HG03045 (cell line): Measurements from ENCODE around the gene OSCP1.
"Not testable (repeated sequence)": the region's sequence is repeated elsewhere in the genome, so short reads cannot be mapped to it uniquely, and the experiment has no call there.

Experiments used
- ATAC-seq: cut with Tn5 transposase; IDR thresholded peaks from one replicate; pipeline ENCODE4 v1.9.1; 2021; ENCODE audit warnings: mild to moderate bottlenecking, moderate library complexity; ENCODE audit not compliant: unreplicated experiment

The OSCP1 gene, protein sequence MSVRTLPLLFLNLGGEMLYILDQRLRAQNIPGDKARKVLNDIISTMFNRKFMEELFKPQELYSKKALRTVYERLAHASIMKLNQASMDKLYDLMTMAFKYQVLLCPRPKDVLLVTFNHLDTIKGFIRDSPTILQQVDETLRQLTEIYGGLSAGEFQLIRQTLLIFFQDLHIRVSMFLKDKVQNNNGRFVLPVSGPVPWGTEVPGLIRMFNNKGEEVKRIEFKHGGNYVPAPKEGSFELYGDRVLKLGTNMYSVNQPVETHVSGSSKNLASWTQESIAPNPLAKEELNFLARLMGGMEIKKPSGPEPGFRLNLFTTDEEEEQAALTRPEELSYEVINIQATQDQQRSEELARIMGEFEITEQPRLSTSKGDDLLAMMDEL

GRCh38 chr1:36450270-36450918, at the start of gene OSCP1:
OSCP1 (minus strand) TSS chr1:36450451; CDS start chr1:36450369, 82 bp downstream.
- peak; percentile 97 for ATAC-seq

GRCh38 chr1:36497207-36497606, 47.0 kb upstream of the OSCP1 start:
- ATAC-seq, result no peak

DNA sequence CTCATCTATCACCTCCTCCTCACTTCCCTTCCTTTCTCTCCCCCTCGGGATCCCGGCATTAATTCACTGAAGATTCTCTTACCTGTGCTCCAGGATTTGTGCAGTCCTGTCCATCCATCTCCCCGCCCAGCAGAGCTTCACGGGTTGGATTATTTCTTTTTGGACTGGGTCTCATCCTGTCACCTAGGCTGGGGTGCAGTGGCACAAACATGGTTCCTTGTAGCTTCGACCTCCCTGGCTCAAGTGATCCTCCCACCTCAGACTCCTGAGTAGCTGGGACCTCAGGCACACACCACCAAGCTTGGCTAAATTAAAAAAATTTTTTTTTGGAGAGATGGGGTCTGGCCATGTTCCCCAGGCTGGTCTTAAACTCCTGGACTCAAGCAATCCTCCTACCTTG, 44.7 kb upstream of the OSCP1 start:
- no peak for ATAC-seq

DNA sequence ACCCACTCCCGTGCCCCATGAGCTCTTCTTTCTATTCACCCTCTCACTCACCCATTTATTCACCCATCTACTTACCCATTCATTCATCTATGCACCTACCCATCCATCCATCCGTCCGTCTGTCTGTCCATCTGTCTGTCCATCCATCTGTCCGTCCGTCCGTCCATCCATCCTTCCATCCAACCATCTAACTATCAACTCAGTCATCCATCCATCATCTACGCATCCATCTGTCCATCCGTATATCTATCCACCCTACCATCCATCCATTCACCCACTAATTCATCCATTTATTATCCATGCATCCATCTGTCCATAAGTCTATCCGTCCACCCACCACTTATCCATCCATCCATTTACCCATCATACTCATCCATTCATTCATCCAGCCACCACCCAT, 43.3 kb upstream of the OSCP1 start:
- no peak for ATAC-seq

DNA sequence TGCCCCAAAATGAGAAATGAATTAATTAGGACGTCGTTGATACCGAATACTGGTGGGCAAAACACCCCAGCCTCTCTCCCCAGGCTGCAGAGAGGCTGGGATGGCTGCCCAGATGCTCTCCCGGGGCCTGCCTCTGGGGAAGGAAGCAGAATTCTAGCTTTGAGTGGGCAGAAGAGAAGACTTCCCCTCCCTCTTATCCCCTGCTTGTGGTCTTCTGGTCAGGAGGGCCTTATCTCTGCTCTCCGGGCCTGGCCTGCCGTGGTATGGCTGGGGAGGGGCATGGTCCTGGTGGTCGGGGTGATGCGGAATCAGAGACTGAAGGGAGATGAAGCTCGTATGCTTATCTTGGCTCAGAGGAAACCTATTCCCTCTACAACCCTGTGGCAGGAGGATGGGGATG, 42.2 kb upstream of the OSCP1 start:
- ATAC-seq, result no peak

DNA sequence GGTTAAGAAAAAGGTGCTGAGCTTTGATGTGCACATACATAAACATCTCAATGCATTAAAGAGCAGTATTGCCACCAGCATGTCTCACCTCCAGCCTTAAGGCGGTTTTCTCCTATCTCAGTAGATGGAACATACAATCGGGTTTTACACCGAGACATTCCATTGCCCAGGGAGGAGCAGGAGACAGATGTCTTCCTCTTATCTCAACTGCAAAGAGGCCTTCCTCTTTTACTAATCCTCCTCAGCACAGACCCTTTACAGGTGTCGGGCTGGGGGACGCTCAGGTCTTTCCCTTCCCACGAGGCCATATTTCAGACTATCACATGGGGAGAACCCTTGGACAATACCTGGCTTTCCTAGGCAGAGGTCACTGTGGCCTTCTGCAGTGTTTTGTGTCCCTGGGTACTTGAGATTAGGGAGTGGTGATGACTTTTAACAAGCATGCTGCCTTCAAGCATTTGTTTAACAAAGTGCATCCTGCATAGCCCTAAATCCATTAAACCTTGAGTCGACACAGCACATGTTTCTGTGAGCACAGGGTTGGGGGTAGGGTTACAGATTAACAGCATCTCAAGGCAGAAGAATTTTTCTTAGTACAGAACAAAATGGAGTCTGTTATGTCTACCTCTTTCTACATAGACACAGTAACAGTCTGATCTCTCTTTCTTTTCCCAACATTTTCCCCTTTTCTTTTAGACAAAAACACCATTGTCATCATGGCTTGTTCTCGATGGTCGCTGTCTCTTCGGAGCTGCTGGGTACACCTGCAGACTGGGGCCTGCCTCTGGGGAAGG, 39.2 kb upstream of the OSCP1 start:
- ATAC-seq, result not testable (repeated sequence)

GRCh38 chr1:36487906-36488305, 37.7 kb upstream of the OSCP1 start:
- no peak for ATAC-seq

- ATAC-seq, result not testable (repeated sequence)
Measured at GRCh38 chr1:36487336-36487725, 37.1 kb upstream of the OSCP1 start.

- no peak for ATAC-seq
Measured at GRCh38 chr1:36486439-36487335, 36.4 kb upstream of the OSCP1 start.

GRCh38 chr1:36486093-36486438, 35.8 kb upstream of the OSCP1 start:
- ATAC-seq, result no peak

DNA sequence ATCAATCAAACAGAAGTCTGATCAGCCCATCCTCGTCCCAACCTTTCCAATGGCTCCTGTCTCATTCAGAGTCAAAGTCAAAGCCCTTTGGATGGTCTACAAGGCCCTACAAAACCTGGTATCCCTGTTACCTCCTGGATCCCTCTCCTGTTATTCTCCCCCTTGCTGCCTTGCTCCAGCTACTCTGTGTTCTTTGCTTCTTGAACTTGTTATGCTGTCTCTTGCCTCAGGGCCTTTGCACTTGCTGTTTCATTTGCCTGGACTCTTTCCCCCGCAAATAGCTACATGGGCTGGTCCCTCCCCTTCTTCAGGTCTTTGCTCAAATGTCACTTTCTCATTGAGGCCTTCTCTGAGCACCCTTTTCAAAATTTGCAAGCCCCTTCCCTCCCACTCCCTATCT, 33.8 kb upstream of the OSCP1 start:
- ATAC-seq, result no peak

GRCh38 chr1:36482724-36483388, 32.6 kb upstream of the OSCP1 start, which contains the start of gene CSF3R:
CSF3R (minus strand) TSS chr1:36482913; CDS start chr1:36479496, 3,417 bp downstream.
- ATAC-seq, result no peak

DNA sequence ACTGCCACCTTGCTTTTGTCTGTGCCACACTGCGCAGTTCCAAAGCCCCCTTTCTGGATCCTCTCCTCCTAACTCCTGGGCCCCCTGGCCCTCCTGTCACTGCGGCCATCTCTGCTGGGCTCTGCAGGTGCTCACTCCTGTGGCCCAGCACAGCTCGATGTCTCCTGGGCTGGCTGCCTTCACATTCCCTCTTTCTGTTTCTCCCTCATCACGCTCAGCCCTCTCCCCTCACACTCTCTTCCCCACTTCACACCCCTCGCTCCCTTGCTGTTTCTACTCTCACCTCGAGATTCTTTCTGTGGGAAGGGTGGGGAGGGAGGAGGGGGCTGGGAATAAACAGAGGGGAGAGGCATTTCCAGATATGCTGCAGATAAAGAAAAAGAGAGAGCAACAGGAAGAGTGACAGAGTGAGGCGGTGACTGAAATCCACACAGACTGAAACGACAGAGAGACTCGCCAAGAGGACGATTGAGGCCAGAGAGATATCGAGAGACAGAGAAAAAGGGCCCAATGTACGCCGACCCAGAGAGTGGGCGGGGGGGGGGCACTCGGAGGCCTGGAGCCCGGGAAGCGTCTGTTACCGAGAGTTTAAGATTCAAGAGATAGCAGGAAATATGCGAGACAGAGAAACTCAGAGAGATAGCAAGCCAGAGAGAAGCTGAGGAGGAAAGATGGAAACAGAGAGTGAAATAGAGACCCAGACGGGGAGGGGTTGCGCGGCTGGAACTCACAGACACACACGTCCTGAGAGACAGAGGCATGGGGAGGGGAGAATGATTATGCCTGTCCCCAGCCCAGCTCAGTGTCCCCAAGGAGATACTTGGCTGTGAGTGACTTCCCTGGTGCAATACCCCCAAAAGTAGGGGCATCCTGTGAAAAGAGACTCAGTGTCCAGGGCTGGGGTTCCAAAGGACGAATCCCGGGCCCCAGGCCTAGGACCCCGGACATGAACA, 31.8 kb upstream of the OSCP1 start:
- ATAC-seq, result no peak

GRCh38 chr1:36481091-36481490, 30.8 kb upstream of the OSCP1 start:
- no peak for ATAC-seq

- no peak for ATAC-seq
Measured at GRCh38 chr1:36480161-36480560, 29.9 kb upstream of the OSCP1 start.

GRCh38 chr1:36479505-36480051, 29.3 kb upstream of the OSCP1 start:
- ATAC-seq, result no peak

GRCh38 chr1:36477615-36478014, 27.4 kb upstream of the OSCP1 start:
- not testable (repeated sequence) for ATAC-seq

DNA sequence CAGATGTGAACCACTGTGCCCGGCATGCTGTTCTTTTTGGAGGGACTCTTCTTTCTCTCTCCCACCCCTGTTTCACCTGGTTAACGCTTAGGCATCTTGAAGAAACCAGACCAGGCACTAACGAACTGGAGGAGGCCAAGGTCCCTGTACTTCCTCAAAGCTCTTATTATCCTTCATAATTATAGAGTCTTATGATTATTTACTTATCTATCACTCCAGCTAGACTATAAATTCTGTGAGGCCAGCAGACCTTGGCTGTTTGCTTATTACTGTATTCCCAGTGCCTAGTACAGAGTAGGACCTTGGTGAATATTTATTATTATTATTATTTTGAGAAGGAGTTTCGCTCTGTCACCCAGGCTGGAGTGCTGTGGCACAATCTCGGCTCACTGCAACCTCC, 26.7 kb upstream of the OSCP1 start:
- ATAC-seq, result no peak
